Measurements from ENCODE around the gene FAM185A. TPM values are rescaled to one million over a fixed set of nuclear protein-coding genes. Genes with fewer than 3 reads are reported as not detected.

FAM185A gene
- total RNA-seq = 7.2 and 8.1 TPM in 2 replicates

DNA sequence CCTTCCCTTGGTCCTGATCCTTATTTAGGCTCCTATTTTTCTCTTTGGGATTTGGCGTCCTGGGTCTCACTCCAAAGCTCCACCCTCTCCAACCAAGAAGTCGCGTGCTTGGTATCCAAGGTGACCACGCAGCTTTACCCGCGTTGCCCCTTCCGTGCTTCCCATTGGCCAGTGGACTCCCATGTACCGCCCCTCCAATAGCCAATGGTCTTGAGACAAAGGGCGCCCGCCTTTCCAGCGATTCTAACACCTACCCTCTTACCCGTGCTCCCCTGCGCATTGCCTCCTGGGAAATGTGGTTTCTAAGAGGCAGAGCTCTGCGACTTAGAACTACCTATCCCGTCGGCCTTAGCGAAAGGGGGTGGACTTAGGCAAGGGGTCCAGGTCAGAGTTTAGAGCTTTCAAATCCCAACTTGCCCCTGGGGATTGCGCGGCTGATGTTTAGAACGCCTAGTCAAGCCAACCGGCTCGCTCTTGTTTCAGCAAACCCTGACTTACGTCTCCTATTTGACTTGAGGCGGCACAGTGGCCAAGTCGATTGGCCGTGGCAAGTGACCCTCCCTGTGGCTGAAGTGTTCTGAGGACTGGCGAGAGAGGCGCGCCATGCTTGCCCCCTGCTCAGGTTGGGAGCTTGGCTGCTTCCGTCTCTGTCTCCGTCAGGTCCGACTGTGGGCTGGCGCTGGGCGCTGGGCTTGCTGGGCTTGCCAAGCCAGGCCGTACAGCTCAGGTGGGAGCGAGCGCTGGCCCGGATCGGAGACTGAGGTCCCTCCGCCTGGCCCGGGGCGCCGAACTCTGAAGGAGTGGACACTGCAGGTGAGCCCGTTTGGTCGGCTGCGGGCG is at the start of gene FAM185A:
Gene FAM185A (plus strand): TSS at position 395 of the 840 bp plus-strand sequence. CDS start 209 bp downstream, at position 604.

Small RNA genes lying within 50 kb of the gene (small RNA-seq; reads per million reads assigned to genes)
- not detected for gene RNU6-1136P

Other genes starting within 250 kb of the FAM185A start
- 3.8 and 15.4 TPM in 2 replicates for gene RASA4B, start 231.2 kb upstream of the FAM185A start, total RNA-seq
- gene UPK3BL2, start 205.3 kb upstream of the FAM185A start, total RNA-seq = 2.5 and 2.9 TPM in 2 replicates
- not detected in 2 replicates for gene SPDYE2, start 197.8 kb upstream of the FAM185A start, total RNA-seq
- 85.0 and 93.7 TPM in 2 replicates for gene POLR2J3, start 176.4 kb upstream of the FAM185A start, total RNA-seq
- 11.1 and 30.4 TPM in 2 replicates for gene RASA4, start 132.2 kb upstream of the FAM185A start, total RNA-seq
- gene UPK3BL1, start 106.2 kb upstream of the FAM185A start, total RNA-seq = 11.5 and 17.3 TPM in 2 replicates
- not detected in 2 replicates for gene SPDYE2B, start 98.7 kb upstream of the FAM185A start, total RNA-seq
- 5.3 and 8.5 TPM in 2 replicates for gene POLR2J2, start 77.3 kb upstream of the FAM185A start, total RNA-seq
- gene LRRC17, start 164.0 kb downstream of the FAM185A start, total RNA-seq = 5.9 and 16.3 TPM in 2 replicates